Osteocyte (in vitro differentiated cells): Measurements from ENCODE around the gene ABHD2. TPM values are rescaled to one million over a fixed set of nuclear protein-coding genes. Genes with fewer than 3 reads are reported as not detected.
A peak's percentile ranks its signal among the peaks of the same experiment; 100 is the strongest.

Source experiments
- DNase-seq: peaks from one replicate; pipeline ENCODE4 v3.0.0; 2021; ENCODE audit warnings: mixed read lengths; ENCODE audit not compliant: unreplicated experiment; ENCODE audit errors: extremely low spot score
- H3K27ac Mint-ChIP-seq: one replicate; pipeline ENCODE4 v1.8.0; 2021; ENCODE audit warnings: mild to moderate bottlenecking, mixed read lengths; ENCODE audit not compliant: unreplicated experiment
- H3K27me3 Mint-ChIP-seq: one replicate; pipeline ENCODE4 v1.8.0; 2021; ENCODE audit warnings: mixed read lengths; ENCODE audit not compliant: unreplicated experiment
- H3K36me3 Mint-ChIP-seq: one replicate; pipeline ENCODE4 v1.8.0; 2021; ENCODE audit warnings: mixed read lengths; ENCODE audit not compliant: unreplicated experiment
- H3K4me1 Mint-ChIP-seq: one replicate; pipeline ENCODE4 v1.8.0; 2021; ENCODE audit warnings: mixed read lengths; ENCODE audit not compliant: unreplicated experiment
- H3K4me3 Mint-ChIP-seq: one replicate; pipeline ENCODE4 v1.8.0; 2021; ENCODE audit warnings: mild to moderate bottlenecking, moderate library complexity, mixed read lengths; ENCODE audit not compliant: unreplicated experiment
- H3K9me3 Mint-ChIP-seq: one replicate; pipeline ENCODE4 v1.8.0; 2021; ENCODE audit warnings: mixed read lengths; ENCODE audit not compliant: unreplicated experiment
- CTCF ChIP-seq: fragments of 200-600 bp; sonication (generic); IDR thresholded peaks from 2 replicates; pipeline ENCODE4 v1.5.0; 2021; ENCODE audit warnings: antibody characterized with exemption, mild to moderate bottlenecking, moderate library complexity
- total RNA-seq: library from RNA; stranded (reverse); gene quantifications from 2 replicates; pipeline ENCODE4 v1.2.1, GENCODE V29; 2021

ABHD2 gene
- total RNA-seq, 1 donor from 2014 or later, result 85.7 TPM

- no peak for TF ChIP-seq CTCF
These were observed 55.4 kb downstream of the ABHD2 start for GRCh38 chr15:89143503-89144162.

GRCh38 chr15:89144491-89144890, 56.2 kb downstream of the ABHD2 start:
- no peak for DNase-seq
- H3K9me3 Mint-ChIP-seq, result no peaks in the 10 kb centered on the region
- H3K36me3 Mint-ChIP-seq, result peaks cover 17% of the 10 kb centered on the region
- peaks cover 46% of the 10 kb centered on the region for H3K4me1 Mint-ChIP-seq
- H3K4me3 Mint-ChIP-seq, result no peak overlapping the region
- TF ChIP-seq CTCF, result no peak
- H3K27ac Mint-ChIP-seq, result peak overlapping the region; percentile 78
- no peaks in the 10 kb centered on the region for H3K27me3 Mint-ChIP-seq

More at GRCh38 chr15:89143503-89144162, 55.4 kb downstream of the ABHD2 start:
- Mint-ChIP-seq H3K4me1 (peaks cover 55% of the 10 kb centered on the region), H3K9me3 (no peaks in the 10 kb centered on the region), H3K27me3 (no peaks in the 10 kb centered on the region), H3K4me3 (no peak overlapping the region), H3K36me3 (peaks cover 17% of the 10 kb centered on the region), H3K27ac (peak overlapping the region; percentile 94)
- no peak for DNase-seq

- no peak for DNase-seq
- peaks cover 33% of the 10 kb centered on the region for H3K4me1 Mint-ChIP-seq
- no peak for TF ChIP-seq CTCF
- peaks cover 15% of the 10 kb centered on the region for H3K36me3 Mint-ChIP-seq
- H3K27ac Mint-ChIP-seq, result no peak overlapping the region
- no peak overlapping the region for H3K4me3 Mint-ChIP-seq
- no peaks in the 10 kb centered on the region for H3K27me3 Mint-ChIP-seq
- no peaks in the 10 kb centered on the region for H3K9me3 Mint-ChIP-seq
These were observed 58.1 kb downstream of the ABHD2 start for GRCh38 chr15:89146366-89146765.

- Mint-ChIP-seq H3K36me3 (peaks cover 19% of the 10 kb centered on the region), H3K27ac (no peak overlapping the region), H3K4me3 (no peak overlapping the region), H3K27me3 (no peaks in the 10 kb centered on the region), H3K9me3 (no peaks in the 10 kb centered on the region), H3K4me1 (peaks cover 15% of the 10 kb centered on the region)
- TF ChIP-seq CTCF, result no peak
- DNase-seq, result no peak
These were observed 59.9 kb downstream of the ABHD2 start for GRCh38 chr15:89148126-89148525.

- TF ChIP-seq CTCF, result no peak
- no peak for DNase-seq
- no peaks in the 10 kb centered on the region for H3K9me3 Mint-ChIP-seq
- peaks cover 20% of the 10 kb centered on the region for H3K36me3 Mint-ChIP-seq
- no peak overlapping the region for H3K27ac Mint-ChIP-seq
- H3K4me1 Mint-ChIP-seq, result peaks cover under 1% of the 10 kb centered on the region
- H3K4me3 Mint-ChIP-seq, result no peak overlapping the region
- H3K27me3 Mint-ChIP-seq, result no peaks in the 10 kb centered on the region
These were observed 61.3 kb downstream of the ABHD2 start for GRCh38 chr15:89149501-89150101.
